Measurements from ENCODE around the gene NR3C2.

GRCh38 chr4:148061141-148061481, 381.1 kb downstream of the NR3C2 start:
- TF ChIP-seq EZH2 (IDR thresholded peaks at IDR 0.05; ENCODE audit: insufficient read depth, low read length) (no peak), CTCF (IDR thresholded peaks at IDR 0.05; ENCODE audit: insufficient read depth, low read depth, low read length) (no peak)
